SH-SY5Y (cell line): ENCODE results near the gene IL24.

Experiments used
- GATA2 ChIP-seq: IDR thresholded peaks from 2 replicates; pipeline ENCODE4 v1.6.1; 2011; ENCODE audit warnings: mild to moderate bottlenecking, low read depth, low read length
- GATA3 ChIP-seq: IDR thresholded peaks from 2 replicates; pipeline ENCODE4 v1.6.1; 2011; ENCODE audit warnings: low read depth, mild to moderate bottlenecking, low read length, moderate library complexity

Gene IL24

GRCh38 chr1:206892351-206892984, 4.8 kb upstream of the IL24 start:
- TF ChIP-seq GATA3, result no peak
- TF ChIP-seq GATA2, result no peak

- TF ChIP-seq GATA3 (no peak), GATA2 (peak; percentile 49; the same call in 1 of the 2 replicates)
Observed at GRCh38 chr1:206893380-206893779, 3.9 kb upstream of the IL24 start.

DNA sequence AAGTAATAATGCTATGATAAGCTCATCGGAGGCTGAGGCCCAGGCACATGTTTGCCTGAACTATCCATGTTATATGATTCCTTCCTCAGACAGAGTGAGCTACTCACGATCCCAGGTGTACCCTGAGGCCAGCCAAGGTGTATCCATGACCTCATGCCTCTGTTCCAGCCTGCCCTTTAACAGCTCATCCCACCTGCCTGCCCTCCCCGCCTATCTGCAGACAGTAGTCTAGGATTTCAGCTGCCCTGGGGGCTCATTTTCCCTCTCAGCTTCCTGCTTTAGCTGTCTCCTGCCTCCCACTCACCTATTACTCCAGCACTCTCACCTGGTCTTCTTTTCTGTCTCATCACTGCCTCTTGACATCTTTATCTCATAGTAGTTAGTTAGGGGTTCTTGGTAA, 1.9 kb upstream of the IL24 start:
- TF ChIP-seq GATA3 (no peak), GATA2 (no peak)

DNA sequence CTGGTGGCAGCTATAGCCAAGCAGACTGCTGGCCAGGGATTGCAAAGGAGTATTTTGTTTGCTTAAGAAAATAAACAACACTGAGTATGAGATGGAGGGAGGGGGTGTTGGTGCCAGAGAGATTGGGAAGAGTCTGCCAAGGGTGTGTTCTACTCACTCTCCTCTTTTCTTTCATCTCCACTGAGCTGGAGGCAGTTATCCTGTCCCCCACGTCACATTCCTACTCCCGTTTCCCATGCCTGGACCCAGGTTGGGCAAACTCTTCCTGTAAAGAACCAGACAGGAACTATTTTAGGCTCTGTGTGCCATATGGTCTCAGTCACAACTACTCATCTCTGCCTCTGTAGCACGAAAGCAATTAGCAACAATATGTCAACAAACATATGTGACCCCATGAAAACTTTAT, 1.4 kb upstream of the IL24 start:
- TF ChIP-seq GATA2, result no peak

DNA sequence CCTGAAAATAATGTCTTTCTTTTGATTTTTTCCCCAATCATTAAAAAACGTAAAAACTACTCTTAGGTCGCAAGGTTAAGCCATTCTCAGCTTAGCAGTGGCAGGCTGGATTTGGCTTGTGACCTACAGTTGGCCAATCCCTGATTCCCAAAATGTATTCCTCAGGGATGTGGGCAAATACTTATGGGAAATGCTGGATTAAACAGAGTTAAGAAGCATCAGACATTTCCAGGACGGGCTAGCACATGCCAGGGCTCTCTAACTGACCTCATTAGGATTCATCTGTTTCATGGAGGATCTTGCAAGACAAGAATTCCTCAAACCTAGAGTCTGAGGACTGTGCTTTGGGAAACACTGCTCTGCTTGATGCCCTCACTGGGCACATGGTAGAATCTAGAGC, 982 bp upstream of the IL24 start:
- TF ChIP-seq GATA2 (no peak), GATA3 (no peak)

DNA sequence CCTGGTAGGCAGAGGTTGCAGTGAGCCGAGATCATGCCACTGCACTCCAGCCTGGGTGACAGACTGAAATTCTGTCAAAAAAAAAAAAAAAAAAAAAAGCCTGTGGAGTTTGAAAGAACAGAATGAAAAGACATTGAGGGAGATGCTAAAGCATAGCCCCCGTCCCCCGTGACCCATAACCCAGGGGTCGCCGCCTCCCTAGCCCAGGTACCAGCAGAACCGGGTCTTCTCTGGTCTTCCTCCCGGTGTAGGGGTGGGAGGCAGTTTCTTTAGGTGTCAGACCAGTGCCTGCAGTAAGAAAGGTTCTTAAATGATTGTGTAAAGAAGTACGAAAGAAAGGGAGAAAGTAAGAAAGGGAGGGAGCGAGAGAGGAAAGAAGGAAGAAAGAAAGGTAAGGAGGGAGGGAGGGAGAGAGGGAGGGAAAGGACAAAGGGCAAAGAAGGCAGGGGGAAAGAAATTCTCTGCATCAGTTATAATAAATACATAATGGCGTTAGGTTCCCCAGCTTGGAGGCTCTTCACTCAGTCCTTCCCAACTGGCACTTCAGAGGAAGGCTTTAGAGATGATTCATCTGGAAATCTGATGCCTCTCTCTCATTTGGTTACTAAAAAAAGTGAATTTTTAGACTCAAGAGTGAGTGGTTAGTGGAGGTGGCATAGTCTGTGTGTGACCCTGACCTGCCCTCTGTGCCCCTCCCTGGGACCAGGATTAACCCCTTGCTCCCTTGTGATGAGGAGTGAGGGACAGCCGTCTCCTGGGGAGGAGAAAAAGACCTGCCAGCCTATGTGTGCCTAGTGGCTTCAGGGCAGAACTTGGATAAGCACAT, 1.1 kb downstream of the IL24 start:
- TF ChIP-seq GATA3, result no peak

DNA sequence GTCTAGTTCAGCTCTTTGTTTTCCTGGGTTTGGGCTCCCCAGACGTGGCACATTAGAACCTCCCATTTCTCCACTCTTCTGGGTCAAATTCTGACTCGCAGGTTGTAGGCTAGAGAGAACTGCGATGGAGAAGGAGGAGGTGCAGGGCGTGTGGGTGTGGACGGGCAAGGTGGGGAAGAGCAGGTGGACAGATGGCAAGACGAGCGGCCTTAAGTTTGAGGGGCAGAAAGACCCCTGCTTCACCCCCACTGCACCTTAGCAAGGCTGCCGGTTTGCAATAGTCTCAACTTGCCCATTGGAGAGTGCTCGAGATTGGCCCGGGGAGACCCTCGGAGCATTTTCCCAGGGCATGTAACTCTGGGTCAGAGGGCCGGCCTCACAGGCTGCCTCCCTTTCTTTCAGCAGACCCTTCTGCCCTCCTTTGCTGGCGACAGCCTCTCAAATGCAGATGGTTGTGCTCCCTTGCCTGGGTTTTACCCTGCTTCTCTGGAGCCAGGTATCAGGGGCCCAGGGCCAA, 1.7 kb downstream of the IL24 start:
- no peak for TF ChIP-seq GATA3
- TF ChIP-seq GATA2, result no peak

DNA sequence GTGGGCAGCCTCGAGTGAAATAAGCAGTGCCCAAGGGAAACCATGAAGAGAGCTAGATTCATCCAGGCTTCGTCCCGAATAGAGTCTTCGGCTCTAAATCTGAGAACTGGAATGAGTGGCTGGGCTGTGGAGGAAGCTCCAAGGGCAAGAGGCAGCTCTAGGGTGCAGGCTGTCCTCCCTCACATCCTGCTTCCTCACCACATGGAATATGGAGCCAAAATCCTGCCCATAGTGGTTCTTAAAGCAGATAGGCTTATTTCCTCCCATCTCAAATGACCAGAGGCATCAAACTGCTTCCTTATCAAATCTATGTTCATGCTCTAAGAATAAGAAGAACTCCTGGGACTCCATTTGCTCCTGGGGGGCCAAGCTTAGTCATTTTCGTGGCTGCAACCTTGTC, 2.5 kb downstream of the IL24 start:
- TF ChIP-seq GATA2 (no peak), GATA3 (no peak)

DNA sequence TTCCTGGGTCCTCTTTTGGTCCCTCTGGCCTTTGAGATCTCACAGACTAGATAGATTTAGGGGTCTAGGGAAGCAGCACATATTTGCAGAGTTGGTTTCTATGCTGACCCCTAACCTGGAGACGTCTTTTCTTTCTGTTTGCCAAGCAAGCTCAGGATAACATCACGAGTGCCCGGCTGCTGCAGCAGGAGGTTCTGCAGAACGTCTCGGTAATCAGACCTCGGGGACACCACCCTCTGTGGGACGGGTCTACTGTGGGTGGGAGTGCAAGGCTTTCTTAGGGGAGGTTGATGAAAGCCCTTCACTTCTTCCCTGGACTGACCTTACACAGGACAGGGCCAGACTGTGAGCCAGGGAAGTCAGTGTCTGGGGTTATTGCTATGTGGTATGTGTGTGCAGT, 2.9 kb downstream of the IL24 start:
- TF ChIP-seq GATA2 (no peak), GATA3 (no peak)

DNA sequence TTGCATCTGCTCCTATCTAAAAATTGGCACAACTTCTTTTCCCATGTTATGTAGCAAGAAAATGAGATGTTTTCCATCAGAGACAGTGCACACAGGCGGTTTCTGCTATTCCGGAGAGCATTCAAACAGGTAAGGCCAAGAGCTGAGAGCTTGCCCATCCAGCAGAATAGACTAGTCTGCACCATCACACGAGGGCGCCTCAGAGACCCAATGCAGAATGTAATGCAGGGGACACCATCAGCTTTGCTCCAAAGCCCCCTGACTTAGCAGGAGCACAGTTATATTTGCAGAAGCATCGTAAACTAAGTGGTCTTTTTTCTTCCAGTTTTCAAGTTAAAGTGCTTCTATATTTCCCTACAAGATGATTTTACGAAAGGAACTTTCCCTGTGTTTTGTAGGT, 4.7 kb downstream of the IL24 start:
- TF ChIP-seq GATA3 (no peak), GATA2 (no peak)

DNA sequence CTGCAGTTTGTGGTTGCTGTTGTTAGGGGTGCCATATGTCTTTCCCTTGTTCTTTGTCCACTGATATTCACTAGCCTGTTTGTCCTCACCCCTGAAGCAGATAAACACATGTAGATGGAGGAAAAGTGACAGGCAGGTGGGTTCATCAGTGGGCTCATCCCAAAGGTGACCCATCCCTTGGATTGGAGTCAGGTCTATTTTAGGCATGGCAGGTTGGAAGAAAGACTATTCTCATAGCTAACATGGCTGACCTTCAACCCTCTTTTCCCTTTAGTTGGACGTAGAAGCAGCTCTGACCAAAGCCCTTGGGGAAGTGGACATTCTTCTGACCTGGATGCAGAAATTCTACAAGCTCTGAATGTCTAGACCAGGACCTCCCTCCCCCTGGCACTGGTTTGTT, 5.5 kb downstream of the IL24 start:
- TF ChIP-seq GATA3, result no peak
- TF ChIP-seq GATA2, result no peak

GRCh38 chr1:206903687-206904086, 6.4 kb downstream of the IL24 start:
- no peak for TF ChIP-seq GATA3
- no peak for TF ChIP-seq GATA2

GRCh38 chr1:206904423-206905142, 7.3 kb downstream of the IL24 start:
- no peak for TF ChIP-seq GATA3
- TF ChIP-seq GATA2, result no peak

DNA sequence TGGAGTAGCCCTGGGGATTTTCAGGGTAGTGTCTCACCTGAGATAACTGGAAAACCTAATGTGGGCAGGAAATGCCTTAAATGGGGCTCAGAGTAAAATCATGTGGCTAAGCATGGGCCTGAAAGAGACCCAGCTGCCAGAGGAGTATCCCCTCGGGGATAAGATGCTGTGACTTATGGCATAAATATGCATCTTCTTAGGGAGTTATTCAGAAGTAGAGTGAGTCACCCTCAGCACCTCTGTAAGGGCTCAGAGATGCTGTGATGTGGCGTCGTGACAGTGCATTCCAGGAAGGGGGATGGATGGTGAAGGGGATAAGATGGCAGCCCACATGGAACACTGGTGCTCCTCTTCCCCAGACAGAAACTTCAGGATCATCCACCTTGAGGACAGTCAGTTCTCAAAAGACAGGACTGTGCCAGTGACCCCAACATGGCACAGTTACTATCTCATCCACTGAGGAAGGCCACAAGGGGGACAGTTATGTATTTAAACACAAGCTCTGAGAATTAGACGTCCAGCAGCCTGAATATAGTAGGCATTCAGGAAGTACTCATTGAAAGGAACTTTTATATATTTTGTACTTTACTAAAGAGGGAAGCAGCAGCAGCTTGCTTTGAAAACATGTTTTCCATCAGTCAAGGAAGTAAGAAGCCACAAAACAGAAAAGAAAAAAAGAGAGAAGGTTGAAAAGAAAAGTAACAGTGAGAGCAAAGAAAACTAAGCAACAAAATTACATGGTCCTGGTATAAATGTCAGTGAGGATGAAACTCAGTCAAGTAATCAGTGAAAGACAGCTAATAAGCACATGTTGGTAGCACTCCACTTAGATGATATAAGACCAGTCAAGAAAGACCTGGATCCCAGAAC, 8.3 kb downstream of the IL24 start:
- TF ChIP-seq GATA2 (no peak), GATA3 (no peak)
